GM12872 (cell line): Measurements from ENCODE around the gene USP30.

Experiments used
- TF ChIP-seq, protein P1 (sequence below): IDR thresholded peaks from 3 replicates; pipeline ENCODE4 v1.5.1; 2011; ENCODE audit warnings: low read depth, mild to moderate bottlenecking, low read length, moderate library complexity; ENCODE audit not compliant: insufficient read depth

USP30 gene

DNA sequence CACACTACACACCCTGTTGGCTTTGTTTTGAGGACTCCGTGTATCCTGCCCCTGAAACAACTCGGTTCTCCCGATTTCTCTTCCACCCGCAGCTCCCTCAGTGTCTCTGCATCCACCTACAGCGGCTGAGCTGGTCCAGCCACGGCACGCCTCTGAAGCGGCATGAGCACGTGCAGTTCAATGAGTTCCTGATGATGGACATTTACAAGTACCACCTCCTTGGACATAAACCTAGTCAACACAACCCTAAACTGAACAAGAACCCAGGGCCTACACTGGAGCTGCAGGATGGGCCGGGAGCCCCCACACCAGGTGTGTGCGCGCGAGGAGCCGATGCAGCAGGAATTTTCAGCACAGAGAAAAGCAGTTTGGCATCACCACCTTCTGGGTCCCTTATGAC is 30.4 kb downstream of the USP30 start:
- TF ChIP-seq, protein P1, sequence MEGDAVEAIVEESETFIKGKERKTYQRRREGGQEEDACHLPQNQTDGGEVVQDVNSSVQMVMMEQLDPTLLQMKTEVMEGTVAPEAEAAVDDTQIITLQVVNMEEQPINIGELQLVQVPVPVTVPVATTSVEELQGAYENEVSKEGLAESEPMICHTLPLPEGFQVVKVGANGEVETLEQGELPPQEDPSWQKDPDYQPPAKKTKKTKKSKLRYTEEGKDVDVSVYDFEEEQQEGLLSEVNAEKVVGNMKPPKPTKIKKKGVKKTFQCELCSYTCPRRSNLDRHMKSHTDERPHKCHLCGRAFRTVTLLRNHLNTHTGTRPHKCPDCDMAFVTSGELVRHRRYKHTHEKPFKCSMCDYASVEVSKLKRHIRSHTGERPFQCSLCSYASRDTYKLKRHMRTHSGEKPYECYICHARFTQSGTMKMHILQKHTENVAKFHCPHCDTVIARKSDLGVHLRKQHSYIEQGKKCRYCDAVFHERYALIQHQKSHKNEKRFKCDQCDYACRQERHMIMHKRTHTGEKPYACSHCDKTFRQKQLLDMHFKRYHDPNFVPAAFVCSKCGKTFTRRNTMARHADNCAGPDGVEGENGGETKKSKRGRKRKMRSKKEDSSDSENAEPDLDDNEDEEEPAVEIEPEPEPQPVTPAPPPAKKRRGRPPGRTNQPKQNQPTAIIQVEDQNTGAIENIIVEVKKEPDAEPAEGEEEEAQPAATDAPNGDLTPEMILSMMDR: no peak

DNA sequence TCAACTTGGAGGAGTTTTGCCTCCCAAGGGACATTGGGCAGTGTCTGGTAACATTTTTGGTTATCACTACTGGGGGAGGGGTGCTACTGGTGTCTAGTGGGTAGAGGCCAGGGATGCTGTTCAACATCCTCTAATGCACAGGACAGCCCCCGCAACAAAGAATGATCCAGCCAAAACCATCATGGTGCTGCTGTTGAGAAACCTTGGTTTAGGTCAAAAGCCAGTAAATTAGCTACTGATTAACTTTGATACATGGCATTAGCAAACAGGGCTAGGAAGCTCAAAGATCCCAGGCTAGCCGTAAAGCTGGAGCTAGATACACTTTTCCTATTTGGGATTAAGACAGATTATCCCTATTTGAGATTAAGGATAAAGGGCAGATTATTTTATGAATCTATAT is 32.0 kb downstream of the USP30 start:
- TF ChIP-seq, protein P1: no peak

DNA sequence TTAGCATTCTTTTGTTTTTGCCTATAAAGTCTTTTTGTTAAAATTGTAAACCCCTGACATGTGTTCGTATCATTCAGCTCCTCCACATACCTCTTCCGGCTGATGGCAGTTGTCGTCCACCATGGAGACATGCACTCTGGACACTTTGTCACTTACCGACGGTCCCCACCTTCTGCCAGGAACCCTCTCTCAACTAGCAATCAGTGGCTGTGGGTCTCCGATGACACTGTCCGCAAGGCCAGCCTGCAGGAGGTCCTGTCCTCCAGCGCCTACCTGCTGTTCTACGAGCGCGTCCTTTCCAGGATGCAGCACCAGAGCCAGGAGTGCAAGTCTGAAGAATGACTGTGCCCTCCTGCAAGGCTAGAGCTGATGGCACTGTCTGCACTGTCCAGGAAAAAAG is 33.2 kb downstream of the USP30 start:
- TF ChIP-seq, protein P1: no peak

DNA sequence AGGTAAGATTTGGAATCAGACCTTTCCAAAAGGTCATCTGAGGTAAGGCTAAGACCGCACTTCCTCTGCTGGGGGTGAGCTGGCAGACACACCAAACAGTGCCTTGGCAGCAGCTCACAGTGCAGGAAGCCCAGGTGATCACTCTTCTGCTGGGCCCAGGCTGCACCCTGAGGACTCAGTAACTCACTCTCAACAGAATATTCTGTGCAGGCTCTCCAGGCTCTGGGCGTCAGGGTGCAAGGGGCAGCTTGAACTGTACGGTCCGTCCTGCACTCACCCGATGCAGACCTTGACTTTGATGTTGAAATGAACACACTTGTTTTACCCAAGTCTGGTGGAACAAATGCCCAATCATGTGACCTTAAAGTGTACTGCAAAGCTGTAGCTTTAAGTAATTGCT is 34.9 kb downstream of the USP30 start:
- TF ChIP-seq, protein P1: no peak

DNA sequence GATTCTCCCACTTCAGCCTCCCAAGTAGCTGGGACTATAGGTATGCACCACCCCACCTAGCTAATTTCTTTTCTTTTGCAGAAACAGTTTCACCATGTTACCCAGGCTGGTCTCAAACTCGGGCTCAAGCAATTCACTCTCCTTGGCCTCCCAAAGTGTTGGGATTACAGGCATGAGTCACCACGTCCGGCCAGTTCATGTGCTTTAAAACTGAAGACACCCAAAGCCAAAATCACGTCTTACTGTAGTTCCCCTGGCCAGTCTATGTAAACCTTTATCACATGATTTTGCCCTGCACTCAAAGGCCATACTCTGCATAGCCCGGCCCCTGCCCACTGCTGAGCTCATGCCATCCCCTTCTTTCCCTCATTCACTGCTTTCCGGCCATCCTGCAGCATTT is 36.4 kb downstream of the USP30 start:
- TF ChIP-seq, protein P1: no peak

DNA sequence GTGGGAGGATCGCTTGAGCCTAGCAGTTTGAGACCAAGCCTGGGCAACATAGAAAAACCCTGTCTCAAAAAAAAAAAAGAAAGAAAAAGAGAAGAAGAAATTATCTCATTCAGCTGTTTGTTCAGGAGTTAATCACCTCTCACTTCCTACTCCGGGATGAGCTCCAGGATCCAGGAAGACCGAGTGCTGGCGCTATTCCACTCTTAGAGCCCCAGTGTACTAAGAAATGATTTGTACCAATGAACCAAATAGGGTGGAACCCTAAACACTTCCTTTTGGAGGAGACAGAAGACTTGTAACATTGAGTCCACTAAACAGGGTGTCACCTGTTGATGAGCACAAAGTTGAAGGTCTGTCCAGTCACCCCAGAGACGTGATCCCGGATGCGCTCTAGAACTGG is 37.3 kb downstream of the USP30 start:
- TF ChIP-seq, protein P1: no peak

DNA sequence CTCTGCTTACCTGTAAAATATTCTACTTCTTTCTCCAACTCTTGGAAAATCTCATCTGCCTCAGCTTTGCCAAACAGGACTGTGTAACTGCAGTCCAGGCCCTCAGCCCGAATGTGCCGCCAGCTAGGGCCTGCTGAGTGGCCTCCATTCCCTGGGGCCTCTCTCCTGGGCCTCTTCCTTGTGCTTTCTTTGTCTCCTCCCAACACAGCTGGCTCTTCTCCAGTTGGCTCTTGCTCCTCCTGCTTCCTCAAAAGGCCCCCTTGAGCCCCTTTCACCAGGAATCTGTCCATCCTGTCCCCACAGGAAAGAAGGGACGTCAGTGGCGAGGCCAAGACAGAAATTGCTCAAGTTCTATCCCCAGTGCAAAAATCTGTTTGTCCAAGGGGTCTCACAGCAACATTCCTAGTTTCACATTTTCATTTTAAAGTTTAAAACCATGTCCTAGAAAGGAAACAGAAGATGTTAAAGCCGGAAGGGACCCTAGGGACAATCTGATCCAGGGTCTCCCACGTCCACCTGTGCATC is 40.2 kb downstream of the USP30 start:
- TF ChIP-seq, protein P1: no peak
